Panc1 (cell line): Measurements from ENCODE around the gene ACBD3.

Experiments
- POLR2AphosphoS5 ChIP-seq: IDR thresholded peaks from 2 replicates; pipeline ENCODE4 v1.6.1; 2012; ENCODE audit warnings: mild to moderate bottlenecking, low read depth, low read length, moderate library complexity
- TF ChIP-seq, protein P1 (sequence below): fragments of 450-650 bp; IDR thresholded peaks from 2 replicates; pipeline ENCODE4 v1.5.1; 2017; ENCODE audit warnings: mild to moderate bottlenecking

DNA sequence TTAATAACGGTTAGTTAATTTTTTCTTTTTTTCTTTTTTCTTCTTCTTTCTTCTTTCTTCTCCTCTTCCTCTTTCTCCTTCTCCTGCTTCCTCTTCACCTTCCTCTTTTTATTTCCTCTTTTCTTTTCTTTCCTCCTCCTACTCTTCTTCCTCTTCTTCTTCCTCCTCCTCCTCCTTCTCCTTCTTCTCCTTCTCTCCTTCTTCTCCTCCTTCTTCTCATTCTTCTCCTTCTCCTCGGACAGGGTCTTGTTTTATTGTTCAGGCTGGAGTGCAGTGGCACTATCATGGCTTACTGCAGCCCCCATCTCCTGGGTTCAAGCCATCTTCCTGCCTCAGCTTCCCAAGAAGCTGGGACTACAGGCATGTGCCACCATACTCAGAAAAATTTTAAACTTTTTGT lies 13.4 kb upstream of the ACBD3 start:
- TF ChIP-seq POLR2AphosphoS5, result no peak
- TF ChIP-seq, protein P1, sequence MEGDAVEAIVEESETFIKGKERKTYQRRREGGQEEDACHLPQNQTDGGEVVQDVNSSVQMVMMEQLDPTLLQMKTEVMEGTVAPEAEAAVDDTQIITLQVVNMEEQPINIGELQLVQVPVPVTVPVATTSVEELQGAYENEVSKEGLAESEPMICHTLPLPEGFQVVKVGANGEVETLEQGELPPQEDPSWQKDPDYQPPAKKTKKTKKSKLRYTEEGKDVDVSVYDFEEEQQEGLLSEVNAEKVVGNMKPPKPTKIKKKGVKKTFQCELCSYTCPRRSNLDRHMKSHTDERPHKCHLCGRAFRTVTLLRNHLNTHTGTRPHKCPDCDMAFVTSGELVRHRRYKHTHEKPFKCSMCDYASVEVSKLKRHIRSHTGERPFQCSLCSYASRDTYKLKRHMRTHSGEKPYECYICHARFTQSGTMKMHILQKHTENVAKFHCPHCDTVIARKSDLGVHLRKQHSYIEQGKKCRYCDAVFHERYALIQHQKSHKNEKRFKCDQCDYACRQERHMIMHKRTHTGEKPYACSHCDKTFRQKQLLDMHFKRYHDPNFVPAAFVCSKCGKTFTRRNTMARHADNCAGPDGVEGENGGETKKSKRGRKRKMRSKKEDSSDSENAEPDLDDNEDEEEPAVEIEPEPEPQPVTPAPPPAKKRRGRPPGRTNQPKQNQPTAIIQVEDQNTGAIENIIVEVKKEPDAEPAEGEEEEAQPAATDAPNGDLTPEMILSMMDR, result no peak
